Adipocyte (in vitro differentiated cells): ENCODE results near the gene TOGARAM2.

ENCODE experiments used
- DNase-seq: peaks from one replicate; pipeline ENCODE4 v3.0.0-alpha.2; 2015; ENCODE audit warnings: low read depth
- H3K27me3 ChIP-seq: replicated peaks from 2 replicates; pipeline ENCODE4 v1.7.0; 2013; ENCODE audit warnings: mild to moderate bottlenecking, low read length, moderate library complexity; ENCODE audit not compliant: control insufficient read depth, insufficient read depth
- H3K36me3 ChIP-seq: 2 replicates; pipeline ENCODE4 v1.7.0; 2013; ENCODE audit warnings: low read length, mild to moderate bottlenecking, moderate library complexity; ENCODE audit not compliant: control insufficient read depth, insufficient read depth, severe bottlenecking
- H3K4me1 ChIP-seq: 2 replicates; pipeline ENCODE4 v1.7.0; 2013; ENCODE audit warnings: mild to moderate bottlenecking, low read length, moderate library complexity; ENCODE audit not compliant: control insufficient read depth, insufficient read depth
- H3K4me3 ChIP-seq: 2 replicates; pipeline ENCODE4 v1.7.0; 2013; ENCODE audit warnings: mild to moderate bottlenecking, low read length, moderate library complexity
- H3K9ac ChIP-seq: 2 replicates; pipeline ENCODE4 v1.7.0; 2013; ENCODE audit warnings: mild to moderate bottlenecking, low read length, moderate library complexity
- H3K9me3 ChIP-seq: 2 replicates; pipeline ENCODE4 v1.7.0; 2013; ENCODE audit warnings: mild to moderate bottlenecking, low read length, moderate library complexity; ENCODE audit not compliant: control insufficient read depth

TOGARAM2 gene

GRCh38 chr2:29000956-29001355, 19.9 kb downstream of the TOGARAM2 start:
- no peak overlapping the region for H3K4me3 ChIP-seq
- no peak overlapping the region for H3K9ac ChIP-seq
- no peaks in the 10 kb centered on the region for H3K4me1 ChIP-seq
- H3K9me3 ChIP-seq = no peaks in the 10 kb centered on the region
- no peaks in the 10 kb centered on the region for H3K36me3 ChIP-seq
- no peak for DNase-seq
- peaks cover 25% of the 10 kb centered on the region for H3K27me3 ChIP-seq

- no peak overlapping the region for H3K9ac ChIP-seq
- no peak for DNase-seq
- no peaks in the 10 kb centered on the region for H3K4me1 ChIP-seq
- no peaks in the 10 kb centered on the region for H3K9me3 ChIP-seq
- H3K27me3 ChIP-seq = peaks cover 25% of the 10 kb centered on the region
- H3K36me3 ChIP-seq = no peaks in the 10 kb centered on the region
- no peak overlapping the region for H3K4me3 ChIP-seq
These were observed 20.7 kb downstream of the TOGARAM2 start for GRCh38 chr2:29001806-29002205.

DNA sequence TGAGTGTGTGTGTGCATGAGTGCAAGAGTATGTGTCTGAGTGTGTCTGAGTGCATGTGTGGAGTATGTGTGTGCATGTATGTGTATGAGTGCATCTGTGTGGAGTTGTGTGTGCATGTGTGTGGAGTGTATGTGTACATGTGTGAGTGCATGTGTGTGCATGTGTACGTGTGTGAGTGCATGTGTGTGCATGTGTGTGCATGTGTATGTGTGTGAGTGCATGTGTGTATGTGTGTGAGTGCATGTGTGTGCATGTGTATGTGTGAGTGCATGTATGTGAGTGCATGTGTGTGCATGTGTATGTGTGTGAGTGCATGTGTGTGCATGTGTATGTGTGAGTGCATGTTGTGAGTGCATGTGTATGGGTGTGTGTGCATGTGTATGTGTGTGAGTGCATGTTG, 23.7 kb downstream of the TOGARAM2 start:
- no peak for DNase-seq
- Histone ChIP-seq H3K27me3 (peaks cover 10% of the 10 kb centered on the region), H3K4me3 (no peak overlapping the region), H3K9me3 (no peaks in the 10 kb centered on the region), H3K36me3 (no peaks in the 10 kb centered on the region), H3K9ac (no peak overlapping the region), H3K4me1 (no peaks in the 10 kb centered on the region)

DNA sequence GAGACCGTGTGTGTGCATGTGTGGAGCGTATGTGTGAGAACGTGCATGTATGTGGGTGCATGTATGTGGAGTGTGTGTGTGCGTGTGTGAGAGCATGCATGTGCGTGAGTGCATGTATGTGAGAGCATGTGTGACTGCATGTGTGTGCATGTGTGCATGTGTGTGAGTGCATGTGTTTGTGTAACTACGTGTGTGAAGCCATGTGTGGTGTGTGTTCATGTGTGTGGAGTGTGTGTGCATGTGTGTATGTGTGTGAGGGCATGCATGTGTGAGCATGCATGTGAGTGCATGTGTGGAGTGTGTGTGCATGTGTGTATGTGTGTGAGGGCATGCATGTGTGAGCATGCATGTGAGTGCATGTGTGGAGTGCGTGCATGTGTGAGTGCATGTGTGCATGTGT, 24.2 kb downstream of the TOGARAM2 start:
- H3K9ac ChIP-seq = no peak overlapping the region
- no peak overlapping the region for H3K4me3 ChIP-seq
- no peaks in the 10 kb centered on the region for H3K9me3 ChIP-seq
- H3K4me1 ChIP-seq = no peaks in the 10 kb centered on the region
- H3K36me3 ChIP-seq = no peaks in the 10 kb centered on the region
- peaks cover 7% of the 10 kb centered on the region for H3K27me3 ChIP-seq
- no peak for DNase-seq

GRCh38 chr2:29006092-29006979, 25.2 kb downstream of the TOGARAM2 start:
- DNase-seq = no peak
- Histone ChIP-seq H3K36me3 (no peaks in the 10 kb centered on the region), H3K4me1 (peaks cover 7% of the 10 kb centered on the region), H3K9me3 (no peaks in the 10 kb centered on the region), H3K9ac (no peak overlapping the region), H3K4me3 (no peak overlapping the region), H3K27me3 (peaks cover 9% of the 10 kb centered on the region)

DNA sequence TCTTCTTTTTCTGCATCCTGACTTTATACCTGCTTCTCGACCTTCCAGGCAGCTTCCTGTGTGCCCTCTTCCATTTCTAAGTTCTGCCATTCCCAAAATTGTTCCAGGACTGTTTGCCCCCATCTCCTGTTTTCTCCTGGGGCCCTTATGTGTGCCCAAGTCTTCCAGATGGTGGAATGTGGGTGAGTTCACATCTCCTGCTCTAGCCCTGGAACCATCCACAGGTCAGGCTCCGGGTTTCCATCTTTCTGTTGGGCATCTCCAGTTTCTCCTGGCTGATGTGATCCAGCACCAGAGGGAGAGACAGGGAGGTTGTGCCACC, 25.8 kb downstream of the TOGARAM2 start:
- DNase-seq = no peak
- no peaks in the 10 kb centered on the region for H3K9me3 ChIP-seq
- no peaks in the 10 kb centered on the region for H3K36me3 ChIP-seq
- H3K27me3 ChIP-seq = peaks cover 11% of the 10 kb centered on the region
- no peak overlapping the region for H3K9ac ChIP-seq
- no peak overlapping the region for H3K4me3 ChIP-seq
- H3K4me1 ChIP-seq = peaks cover 13% of the 10 kb centered on the region

GRCh38 chr2:29009270-29009669, 28.2 kb downstream of the TOGARAM2 start:
- Histone ChIP-seq H3K27me3 (peaks cover 14% of the 10 kb centered on the region), H3K4me3 (no peak overlapping the region), H3K4me1 (peaks cover 20% of the 10 kb centered on the region), H3K9ac (no peak overlapping the region), H3K36me3 (no peaks in the 10 kb centered on the region), H3K9me3 (no peaks in the 10 kb centered on the region)
- no peak for DNase-seq

DNA sequence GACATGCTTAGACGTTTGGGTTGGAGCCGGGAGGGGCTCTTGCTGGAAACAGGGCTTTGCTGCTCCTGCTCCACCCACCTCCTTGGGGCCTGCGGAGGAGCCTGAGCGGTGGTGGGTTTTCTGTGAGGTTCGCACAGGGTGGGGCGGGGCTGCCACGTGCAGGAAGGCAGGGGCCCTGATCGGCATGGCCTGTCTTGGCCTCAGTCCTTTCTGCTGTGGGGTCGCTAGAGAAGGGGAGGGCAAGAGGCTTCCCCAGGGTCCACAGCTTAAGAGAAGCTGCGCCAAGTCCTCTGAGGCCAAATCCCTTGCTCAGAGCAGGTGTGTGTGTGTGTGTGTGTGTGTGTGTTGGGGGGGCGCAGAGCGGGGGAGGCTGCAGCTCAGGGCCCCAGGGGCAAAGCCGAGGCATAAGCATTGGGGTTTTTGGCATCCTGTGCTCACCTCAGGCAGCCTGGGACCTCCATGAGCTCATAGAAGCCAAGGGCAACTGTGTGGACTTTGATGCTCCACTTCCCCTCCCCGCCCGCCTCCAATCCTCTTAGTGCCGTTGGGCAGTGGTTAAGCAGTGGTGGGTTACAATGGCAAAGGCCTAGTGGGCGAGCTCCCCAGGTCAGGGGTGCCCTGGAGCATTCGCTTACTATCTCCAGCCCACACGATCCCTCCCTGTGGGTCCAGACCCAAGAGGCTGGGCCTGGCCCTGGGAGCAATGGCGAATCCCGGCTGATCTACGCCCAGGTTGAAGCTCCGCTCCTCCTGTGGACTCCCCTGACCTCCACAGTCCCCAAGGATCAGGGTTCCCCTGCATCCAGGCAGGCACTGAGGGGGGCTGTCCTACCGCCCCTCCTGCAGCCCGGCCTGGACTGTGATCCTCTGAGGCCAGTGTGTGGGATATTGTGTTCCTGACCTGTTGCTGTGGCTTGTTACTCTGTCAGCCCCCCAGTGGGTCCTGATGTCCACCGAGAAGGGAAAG, 28.9 kb downstream of the TOGARAM2 start:
- H3K27me3 ChIP-seq = peaks cover 14% of the 10 kb centered on the region
- no peak for DNase-seq
- H3K4me1 ChIP-seq = peaks cover 20% of the 10 kb centered on the region
- H3K9me3 ChIP-seq = no peaks in the 10 kb centered on the region
- H3K9ac ChIP-seq = no peak overlapping the region
- no peaks in the 10 kb centered on the region for H3K36me3 ChIP-seq
- H3K4me3 ChIP-seq = no peak overlapping the region

DNA sequence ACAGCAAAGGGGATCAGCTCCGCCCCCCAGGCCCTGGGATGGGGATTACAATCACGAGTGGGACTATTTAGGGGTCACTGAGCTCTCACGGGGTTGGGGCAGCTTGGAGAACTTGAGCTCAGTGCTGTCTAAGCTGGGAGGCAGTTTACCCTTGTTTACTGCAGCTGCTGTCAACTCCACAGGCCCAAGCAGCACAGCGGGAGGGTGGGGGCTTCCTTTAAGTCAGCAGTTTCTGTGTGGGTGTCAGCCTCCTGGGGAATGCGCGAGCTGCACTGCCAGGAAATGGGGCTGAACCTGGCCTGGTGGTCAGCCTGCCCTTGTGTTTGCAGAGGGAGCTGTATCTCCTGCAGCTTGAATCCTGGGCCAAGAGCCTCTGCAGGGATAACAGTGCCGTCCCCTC, 29.8 kb downstream of the TOGARAM2 start:
- peaks cover 19% of the 10 kb centered on the region for H3K27me3 ChIP-seq
- H3K9me3 ChIP-seq = no peaks in the 10 kb centered on the region
- no peak overlapping the region for H3K4me3 ChIP-seq
- DNase-seq = peak; percentile 23
- H3K9ac ChIP-seq = no peak overlapping the region
- peaks cover 20% of the 10 kb centered on the region for H3K4me1 ChIP-seq
- H3K36me3 ChIP-seq = no peaks in the 10 kb centered on the region

DNA sequence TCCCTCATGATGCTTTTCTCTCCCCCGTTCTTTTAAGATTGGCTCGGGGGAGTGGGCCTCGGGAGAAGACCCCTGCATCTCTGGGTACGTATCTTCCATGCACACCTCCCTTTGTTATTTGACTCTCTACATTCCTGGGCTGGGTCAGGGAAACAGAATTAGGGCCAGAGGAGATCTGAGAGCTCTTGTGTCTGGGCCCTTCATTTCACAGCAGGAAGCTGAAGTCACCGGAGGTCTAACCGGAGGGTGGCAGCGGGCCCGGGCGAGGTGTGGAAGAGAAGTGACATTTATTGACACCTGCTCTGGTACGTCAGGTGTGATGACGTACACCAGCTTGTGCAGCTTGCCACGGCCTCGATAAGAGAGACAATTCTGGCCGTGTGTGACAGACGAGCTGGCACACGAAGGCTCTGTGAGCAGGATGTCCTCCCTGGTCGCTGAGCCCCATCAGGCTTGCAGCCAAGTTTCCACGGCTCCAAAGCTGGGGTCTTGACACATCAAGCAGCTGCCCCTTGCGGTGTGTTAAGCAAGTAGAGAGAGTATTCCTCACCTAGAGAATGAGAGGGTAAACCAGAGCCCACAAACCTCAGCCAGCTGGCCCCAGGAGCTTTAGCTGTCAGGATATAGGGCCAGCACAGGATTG, 30.4 kb downstream of the TOGARAM2 start:
- no peak for DNase-seq
- H3K9me3 ChIP-seq = no peaks in the 10 kb centered on the region

DNA sequence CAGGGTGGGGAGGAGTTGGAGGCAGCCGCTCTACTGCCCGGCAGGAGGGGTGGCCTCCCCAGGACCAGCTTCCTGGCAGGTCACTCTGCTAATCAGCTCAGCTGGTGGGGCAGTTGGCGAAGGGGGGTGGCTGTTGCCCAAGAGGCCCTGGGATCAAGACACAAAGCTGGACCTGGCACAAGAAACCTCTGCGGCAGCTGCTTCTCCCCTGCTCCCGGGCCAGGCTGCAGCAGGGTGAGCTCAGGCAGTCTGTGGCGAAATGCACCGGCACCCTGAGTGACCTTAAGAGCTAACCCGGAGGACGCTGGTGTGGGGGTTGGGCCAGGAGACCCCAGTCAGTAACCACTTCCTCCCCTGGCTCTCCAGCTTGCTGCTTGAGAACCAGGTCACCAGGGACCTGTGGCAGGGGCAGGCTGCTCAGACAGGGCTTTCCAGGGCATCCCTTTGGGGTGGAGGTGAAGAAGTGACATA, 31.1 kb downstream of the TOGARAM2 start:
- H3K27me3 ChIP-seq = peaks cover 19% of the 10 kb centered on the region
- no peak overlapping the region for H3K9ac ChIP-seq
- peaks cover 25% of the 10 kb centered on the region for H3K4me1 ChIP-seq
- no peak overlapping the region for H3K4me3 ChIP-seq
- DNase-seq = no peak
- no peaks in the 10 kb centered on the region for H3K9me3 ChIP-seq
- H3K36me3 ChIP-seq = no peaks in the 10 kb centered on the region

More for the DNA sequence above, 30.4 kb downstream of the TOGARAM2 start:
- Histone ChIP-seq H3K4me3 (no peak overlapping the region), H3K36me3 (no peaks in the 10 kb centered on the region), H3K27me3 (peaks cover 19% of the 10 kb centered on the region), H3K9ac (no peak overlapping the region), H3K4me1 (peaks cover 21% of the 10 kb centered on the region)
